Heart left ventricle (tissue), 16 donors: ENCODE measurements around the gene CCDC77. TPM values are rescaled to one million over a fixed set of nuclear protein-coding genes. Genes with fewer than 3 reads are reported as not detected.
A peak's percentile ranks its signal among the peaks of the same experiment; 100 is the strongest.

Experiments
- ATAC-seq, 4 donors: fragments of 200-7000 bp; cut with Tn5 transposase; one replicate each; pipeline ENCODE4 v1.9.1; 2020 to 2022; ENCODE audit warnings: moderate library complexity in 4 of 4, mild to moderate bottlenecking in 3 of 4, moderate number of reproducible peaks in 1 of 4
- DNase-seq, 5 donors: peaks; one replicate each; pipeline ENCODE4 v3.0.0-alpha.2; 2020
- H3K27ac ChIP-seq, 12 donors: fragments of 200-600 bp; sonication (generic) in 4 of 12; one replicate each; pipeline versions ENCODE4 v1.5.0 to v1.8.0; 2016 to 2022; ENCODE audit warnings: mild to moderate bottlenecking in 2 of 12
- H3K27me3 ChIP-seq, 9 donors: fragments of 200-600 bp; sonication (generic) in 2 of 9; one replicate each; pipeline versions ENCODE4 v1.5.1 to v1.8.0; 2016 to 2022; ENCODE audit warnings: mild to moderate bottlenecking in 3 of 9
- H3K36me3 ChIP-seq, 9 donors: fragments of 200-600 bp; sonication (generic) in 2 of 9; one replicate each; pipeline versions ENCODE4 v1.5.0 to v1.8.0; 2018 to 2022; ENCODE audit warnings: mild to moderate bottlenecking in 2 of 9
- H3K4me1 ChIP-seq, 12 donors: fragments of 200-600 bp; sonication (generic) in 4 of 12; one replicate each; pipeline versions ENCODE4 v1.5.0 to v1.8.0; 2016 to 2022; ENCODE audit warnings: mild to moderate bottlenecking in 3 of 12
- H3K4me3 ChIP-seq, 12 donors: fragments of 200-600 bp; sonication (generic) in 4 of 12; one replicate each; pipeline versions ENCODE4 v1.5.0 to v1.8.0; 2017 to 2022; ENCODE audit warnings: mild to moderate bottlenecking in 9 of 12, moderate library complexity in 4 of 12
- H3K9me3 ChIP-seq, 12 donors: fragments of 200-600 bp; sonication (generic) in 4 of 12; one replicate each; pipeline versions ENCODE4 v1.5.0 to v1.8.0; 2016 to 2022; ENCODE audit warnings: mild to moderate bottlenecking in 1 of 12
- CTCF ChIP-seq, 12 donors: fragments of 200-600 bp; sonication (generic) in 4 of 12; IDR thresholded peaks; one replicate each; pipeline versions ENCODE4 v1.5.0 to v1.8.0; 2018 to 2022; ENCODE audit warnings: antibody characterized with exemption in 12 of 12, mild to moderate bottlenecking in 5 of 12
- POLR2A ChIP-seq, 2 donors: fragments of 450-650 bp; IDR thresholded peaks; one replicate each; pipeline ENCODE4 v1.6.1; 2017; ENCODE audit warnings: antibody characterized with exemption in 2 of 2, mild to moderate bottlenecking in 2 of 2, moderate library complexity in 2 of 2
- WGBS, 4 donors: extraction: QIAGEN DNeasy Blood & Tissue Kit in 2 of 4; methylation state at CpG; one replicate each; pipeline versions ENCODE4 v1.1.5 to v1.1.7; 2013 to 2018; 5-methylcytosine and 5-hydroxymethylcytosine counted together
- intact Hi-C, 10 donors: fragments of 100-400 bp; cut with DNase I; formaldehyde crosslinking; loops; one replicate each; pipeline versions ENCODE4 v1.11.1 to v1.14.2; 2022
- polyA plus RNA-seq, 2 donors: library from polyadenylated mRNA; stranded (reverse); fragments of 200-250 nt; gene quantifications; one replicate each; pipeline ENCODE4 v1.2.3, GENCODE V29; 2013
- total RNA-seq, 9 donors: library from RNA; depleted of rRNA in 2 of 9; stranded (reverse); fragments of >200 nt in 2 of 9; fragmentation: NEBNext Ultra II Directional in 3 of 9; extraction: Animal tissue kit (Norgen Biotek cat#: 25700) in 3 of 9; gene quantifications; one replicate each; pipeline versions ENCODE4 v1.1.0 to v1.2.4, GENCODE V29; 2016 to 2023
- donor health status: ischemic (EF 13 %, LVEDD 7.1; RV severe dilation, severe dysfunction).
- donor health status: healthy with polysubstance abuse.
- donor health status: DM: no; HTN: yes; CAD: no.
- donor health status: DM: no; HTN: no; CAD: no.
- donor health status: ischemic (EF 25% LVEDD 6.9; RV normal size, moderate dysfunction).
- donor health status: ischemic (EF 25% LVEDD 5.7; RV mildly dilated, moderate dysfunction).
- donor health status: healthy.
- donor health status: DM: yes; HTN: yes; CAD: no.
- donor health status: ischemic (EF 35%, LVEDD 5.7; RV mildly dilated, moderate dysfunction).
- donor health status: nonischemic (EF 11% LVEDD 7.7; RV severe dilation, severe dysfunction).
- donor health status: DM: yes; HTN: yes; CAD: no.
- donor health status: PGD.
- donor health status: ischemic (EF 29% LVEDD 5.4; RV normal size, mild dysfunction).
- donor health status: nonischemic (EF 23%, LVEDD 6.1; RV moderate dilation, normal function).

Gene CCDC77
- total and polyA plus RNA-seq, 11 donors: 1.3 to 4.6 (median 2.9) TPM

GRCh38 chr12:475286-475685 lies 73.8 kb downstream of the CCDC77 start:
- intact Hi-C loops: no loop called here
- TF ChIP-seq POLR2A (IDR thresholded peaks at IDR 0.05): no peak
- TF ChIP-seq CTCF (IDR thresholded peaks at IDR 0.05): no peak
- H3K4me1 ChIP-seq: peaks cover 0 to 51% (median 7%) of the 10 kb centered on the region in 12 donors

GRCh38 chr12:479161-479560 lies 77.7 kb downstream of the CCDC77 start:
- no peaks in the 10 kb centered on the region for H3K36me3 ChIP-seq
- intact Hi-C loops: no loop called here
- H3K9me3 ChIP-seq: no peaks in the 10 kb centered on the region
- no peak overlapping the region for H3K4me3 ChIP-seq
- WGBS, 4 donors: 50 to 75% (median 64%) methylated on average over 4 of the region's 4 CpGs
- H3K27ac ChIP-seq: peak overlapping the region in 8 of 12 donors; percentile 8 to 96 (median 41)
- H3K4me1 ChIP-seq: peaks cover 0 to 61% (median 23%) of the 10 kb centered on the region in 12 donors
- TF ChIP-seq POLR2A (IDR thresholded peaks at IDR 0.05): no peak
- no peak for TF ChIP-seq CTCF (IDR thresholded peaks at IDR 0.05)
- no peak for ATAC-seq
- no peak for DNase-seq
- peaks cover 0 to 2% (median 0%) of the 10 kb centered on the region in 9 donors for H3K27me3 ChIP-seq

More at GRCh38 chr12:475286-475685, 73.8 kb downstream of the CCDC77 start:
- Histone ChIP-seq H3K27me3 (peaks cover 0 to 2% (median 0%) of the 10 kb centered on the region in 9 donors), H3K9me3 (no peaks in the 10 kb centered on the region), H3K27ac (peak overlapping the region in 8 of 12 donors; percentile 10 to 85 (median 72)), H3K36me3 (no peaks in the 10 kb centered on the region), H3K4me3 (no peak overlapping the region)
- ATAC-seq (no peak), DNase-seq (no peak)
- 20 to 31% (median 26%) methylated on average over 5 of the region's 5 CpGs for WGBS, 4 donors

GRCh38 chr12:480831-481816 lies 79.7 kb downstream of the CCDC77 start:
- no peak for TF ChIP-seq CTCF (IDR thresholded peaks at IDR 0.05)
- no peak for TF ChIP-seq POLR2A (IDR thresholded peaks at IDR 0.05)
- WGBS, 4 donors: 31 to 36% (median 32%) methylated on average over 9 to 13 of the region's 13 CpGs
- Histone ChIP-seq H3K9me3 (no peaks in the 10 kb centered on the region), H3K4me1 (peaks cover 0 to 45% (median 23%) of the 10 kb centered on the region in 12 donors), H3K27ac (peak overlapping the region; percentile 43 to 96 (median 86)), H3K27me3 (peaks cover 0 to 2% (median 0%) of the 10 kb centered on the region in 9 donors), H3K4me3 (peak overlapping the region in 1 of 12 donors; percentile 19), H3K36me3 (no peaks in the 10 kb centered on the region)
- peak; percentile 95 to 98 (median 96) for ATAC-seq
- intact Hi-C loops: loop anchor here in 1 of 10 donors (10.0 kb wide), 1 partner anchor 1824 kb away; no protein-coding TSS in a partner anchor
- DNase-seq: peak; percentile 75 to 90 (median 81)

- Histone ChIP-seq H3K4me3 (peak overlapping the region in 1 of 12 donors; percentile 19), H3K27me3 (no peaks in the 10 kb centered on the region), H3K4me1 (peaks cover 0 to 45% (median 23%) of the 10 kb centered on the region in 12 donors), H3K36me3 (no peaks in the 10 kb centered on the region), H3K27ac (peak overlapping the region; percentile 43 to 96 (median 86)), H3K9me3 (peaks cover 0 to 2% (median 0%) of the 10 kb centered on the region in 12 donors)
- 37 to 51% (median 47%) methylated on average over 3 of the region's 3 CpGs for WGBS, 4 donors
- intact Hi-C loops: loop anchor here in 1 of 10 donors (10.0 kb wide), 1 partner anchor 1823 kb away; no protein-coding TSS in a partner anchor
- ATAC-seq (peak; percentile 12 to 50 (median 30)), DNase-seq (no peak)
- TF ChIP-seq CTCF (IDR thresholded peaks at IDR 0.05) (no peak), POLR2A (IDR thresholded peaks at IDR 0.05) (no peak)
Measured at GRCh38 chr12:482061-482460, 80.6 kb downstream of the CCDC77 start.
